Hepatocyte (in vitro differentiated cells): Measurements from ENCODE around the gene LRMDA. TPM values are rescaled to one million over a fixed set of nuclear protein-coding genes. Genes with fewer than 3 reads are reported as not detected.

Experiments
- DNase-seq: peaks from one replicate; pipeline ENCODE4 v3.0.0-alpha.2; 2016; ENCODE audit warnings: low spot score
- H2AFZ ChIP-seq: fragments of 200-600 bp; sonication (generic); 2 replicates; pipeline ENCODE4 v1.6.0; 2016; ENCODE audit warnings: antibody characterized with exemption, mild to moderate bottlenecking
- H3K27ac ChIP-seq: fragments of 200-600 bp; sonication (generic); 2 replicates; pipeline ENCODE4 v1.5.1; 2016; ENCODE audit warnings: mild to moderate bottlenecking
- H3K27me3 ChIP-seq: fragments of 200-600 bp; sonication (generic); 2 replicates; pipeline ENCODE4 v1.6.1; 2016
- H3K36me3 ChIP-seq: fragments of 200-600 bp; sonication (generic); replicated peaks from 2 replicates; pipeline ENCODE4 v1.5.1; 2016; ENCODE audit warnings: low read depth; ENCODE audit not compliant: insufficient read depth
- H3K4me1 ChIP-seq: fragments of 200-600 bp; sonication (generic); 2 replicates; pipeline ENCODE4 v1.5.1; 2016; ENCODE audit warnings: mild to moderate bottlenecking, moderate library complexity; ENCODE audit not compliant: insufficient read depth
- H3K4me2 ChIP-seq: fragments of 200-600 bp; sonication (generic); 2 replicates; pipeline ENCODE4 v1.6.0; 2016
- H3K4me3 ChIP-seq: fragments of 200-600 bp; sonication (generic); 2 replicates; pipeline ENCODE4 v1.5.1; 2016; ENCODE audit warnings: mild to moderate bottlenecking
- H3K79me2 ChIP-seq: fragments of 200-600 bp; sonication (generic); 2 replicates; pipeline ENCODE4 v1.6.0; 2017; ENCODE audit warnings: mild to moderate bottlenecking
- H3K9me2 ChIP-seq: fragments of 200-600 bp; sonication (generic); replicated peaks from 2 replicates; pipeline ENCODE4 v1.6.0; 2017; ENCODE audit warnings: mild to moderate bottlenecking; ENCODE audit not compliant: insufficient read depth
- H3K9me3 ChIP-seq: fragments of 200-600 bp; sonication (generic); 2 replicates; pipeline ENCODE4 v1.5.1; 2016; ENCODE audit warnings: low read depth, mild to moderate bottlenecking
- H4K20me1 ChIP-seq: fragments of 200-600 bp; sonication (generic); 2 replicates; pipeline ENCODE4 v1.6.0; 2016; ENCODE audit warnings: mild to moderate bottlenecking; ENCODE audit not compliant: insufficient read depth, poor library complexity, severe bottlenecking
- EZH2 ChIP-seq: fragments of 200-600 bp; sonication (generic); IDR thresholded peaks from 2 replicates; pipeline ENCODE4 v1.6.1; 2016; ENCODE audit warnings: antibody characterized with exemption, mild to moderate bottlenecking, borderline replicate concordance
- EZH2phosphoT487 ChIP-seq: fragments of 200-600 bp; sonication (generic); IDR thresholded peaks from one replicate; pipeline ENCODE4 v1.6.1; 2018; ENCODE audit warnings: antibody characterized with exemption, mild to moderate bottlenecking, low read depth, moderate library complexity; ENCODE audit not compliant: unreplicated experiment, severe bottlenecking
- WGBS: methylation state at CpG from one replicate; pipeline ENCODE4 v1.1.6; 2016; ENCODE audit warnings: low lambda C conversion rate; ENCODE audit errors: missing lambda C conversion rate; 5-methylcytosine and 5-hydroxymethylcytosine counted together
- polyA plus RNA-seq: library from polyadenylated mRNA; unstranded; fragments of >200 nt; fragmentation: Nextera tagmentation; extraction: Ambion mirVana; gene quantifications from 2 replicates; pipeline ENCODE4 v1.2.1, GENCODE V29; 2016
- total RNA-seq: library from RNA; depleted of rRNA; stranded (reverse); fragments of >200 nt; gene quantifications from 2 replicates; pipeline ENCODE4 v1.2.3, GENCODE V29; 2014
- TF ChIP-seq, protein P1 (sequence below): fragments of 200-600 bp; sonication (generic); IDR thresholded peaks from 2 replicates; pipeline ENCODE4 v1.5.1; 2016; ENCODE audit warnings: antibody characterized with exemption, mild to moderate bottlenecking; ENCODE audit not compliant: poor library complexity

Gene LRMDA
- total and polyA plus RNA-seq, 2 experiments from 2014 or later = 5.6 to 15.7 TPM

DNA sequence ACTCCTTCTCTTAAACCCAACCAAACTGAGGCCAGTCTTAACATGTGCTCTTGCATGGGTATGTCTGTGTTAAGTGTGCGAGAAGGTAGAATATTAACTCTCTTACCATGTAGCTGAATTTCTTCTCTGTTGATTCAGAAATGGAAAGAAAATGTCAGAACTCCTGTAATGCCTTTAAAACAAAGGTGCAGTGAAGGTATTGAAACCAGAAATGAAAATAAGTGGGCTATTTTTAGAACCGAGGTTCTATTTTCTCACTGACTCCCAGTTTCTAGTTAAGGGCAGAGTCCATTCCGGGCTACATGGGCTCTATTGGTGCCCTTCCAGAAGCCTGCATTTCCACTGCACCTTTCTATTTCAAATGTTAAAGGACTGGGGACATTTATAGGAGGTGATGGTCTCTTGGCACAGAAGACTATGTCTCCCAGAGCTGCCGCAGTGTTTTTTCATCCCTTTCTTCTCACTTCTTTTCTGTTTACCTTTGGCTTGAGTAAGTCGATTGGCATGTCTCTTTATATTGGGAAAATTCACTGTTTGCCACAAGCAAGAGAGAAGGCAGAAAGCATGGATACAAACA, 174.9 kb downstream of the LRMDA start:
- Histone ChIP-seq H3K79me2 (no peaks in the 10 kb centered on the region), H3K4me1 (peaks cover 7% of the 10 kb centered on the region), H4K20me1 (no peaks in the 10 kb centered on the region), H2AFZ (no peak overlapping the region), H3K4me3 (no peak overlapping the region), H3K4me2 (peak overlapping the region; percentile 30), H3K9me3 (no peaks in the 10 kb centered on the region), H3K27ac (peak overlapping the region; percentile 67), H3K9me2 (no peaks in the 10 kb centered on the region), H3K27me3 (no peaks in the 10 kb centered on the region), H3K36me3 (no peaks in the 10 kb centered on the region)
- TF ChIP-seq EZH2phosphoT487 = no peak
- TF ChIP-seq EZH2 = no peak
- TF ChIP-seq, protein P1, sequence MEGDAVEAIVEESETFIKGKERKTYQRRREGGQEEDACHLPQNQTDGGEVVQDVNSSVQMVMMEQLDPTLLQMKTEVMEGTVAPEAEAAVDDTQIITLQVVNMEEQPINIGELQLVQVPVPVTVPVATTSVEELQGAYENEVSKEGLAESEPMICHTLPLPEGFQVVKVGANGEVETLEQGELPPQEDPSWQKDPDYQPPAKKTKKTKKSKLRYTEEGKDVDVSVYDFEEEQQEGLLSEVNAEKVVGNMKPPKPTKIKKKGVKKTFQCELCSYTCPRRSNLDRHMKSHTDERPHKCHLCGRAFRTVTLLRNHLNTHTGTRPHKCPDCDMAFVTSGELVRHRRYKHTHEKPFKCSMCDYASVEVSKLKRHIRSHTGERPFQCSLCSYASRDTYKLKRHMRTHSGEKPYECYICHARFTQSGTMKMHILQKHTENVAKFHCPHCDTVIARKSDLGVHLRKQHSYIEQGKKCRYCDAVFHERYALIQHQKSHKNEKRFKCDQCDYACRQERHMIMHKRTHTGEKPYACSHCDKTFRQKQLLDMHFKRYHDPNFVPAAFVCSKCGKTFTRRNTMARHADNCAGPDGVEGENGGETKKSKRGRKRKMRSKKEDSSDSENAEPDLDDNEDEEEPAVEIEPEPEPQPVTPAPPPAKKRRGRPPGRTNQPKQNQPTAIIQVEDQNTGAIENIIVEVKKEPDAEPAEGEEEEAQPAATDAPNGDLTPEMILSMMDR = no peak
- WGBS = 69% methylated on average over 5 of the region's 5 CpGs
- no peak for DNase-seq

GRCh38 chr10:75607576-75607975, 176.2 kb downstream of the LRMDA start:
- Histone ChIP-seq H3K79me2 (no peaks in the 10 kb centered on the region), H3K36me3 (no peaks in the 10 kb centered on the region), H3K4me3 (no peak overlapping the region)

DNA sequence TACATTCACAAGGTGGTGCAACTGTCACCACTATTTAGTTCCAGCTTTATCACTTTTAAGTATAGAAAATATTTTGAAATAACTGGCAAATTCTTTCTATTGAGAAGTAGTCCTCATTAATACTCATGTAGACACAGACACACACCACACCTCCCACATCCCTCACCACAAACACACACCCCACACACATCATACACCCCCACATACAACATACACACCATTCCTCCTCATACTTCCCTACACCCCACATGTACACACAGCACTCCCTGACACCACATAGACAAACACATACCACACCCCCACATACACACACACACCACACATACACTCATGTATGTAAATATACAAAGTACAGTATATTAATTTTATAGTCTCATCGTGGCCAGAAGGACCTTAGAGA, 178.8 kb downstream of the LRMDA start:
- TF ChIP-seq, protein P1 = no peak
- no peak for TF ChIP-seq EZH2
- TF ChIP-seq EZH2phosphoT487 = no peak
- 0% methylated on average over 1 of the region's 1 CpG for WGBS
- Histone ChIP-seq H3K9me3 (no peaks in the 10 kb centered on the region), H3K9me2 (no peaks in the 10 kb centered on the region), H3K79me2 (no peaks in the 10 kb centered on the region), H2AFZ (no peak overlapping the region), H3K4me1 (peaks cover 38% of the 10 kb centered on the region), H4K20me1 (no peaks in the 10 kb centered on the region), H3K27ac (no peak overlapping the region), H3K36me3 (no peaks in the 10 kb centered on the region), H3K27me3 (no peaks in the 10 kb centered on the region), H3K4me2 (no peak overlapping the region), H3K4me3 (no peak overlapping the region)
- no peak for DNase-seq

More at GRCh38 chr10:75607576-75607975, 176.2 kb downstream of the LRMDA start:
- H3K9me2 ChIP-seq = no peaks in the 10 kb centered on the region
- no peak overlapping the region for H3K4me2 ChIP-seq
- DNase-seq = no peak
- no peak overlapping the region for H3K27ac ChIP-seq
- no peaks in the 10 kb centered on the region for H3K27me3 ChIP-seq
- no peaks in the 10 kb centered on the region for H4K20me1 ChIP-seq
- H3K9me3 ChIP-seq = no peaks in the 10 kb centered on the region
- TF ChIP-seq EZH2phosphoT487 (no peak), EZH2 (no peak)
- TF ChIP-seq, protein P1 = no peak
- no peak overlapping the region for H2AFZ ChIP-seq
- peaks cover 18% of the 10 kb centered on the region for H3K4me1 ChIP-seq
